Effector memory CD8-positive, alpha-beta T cell (primary cell): ENCODE data around the gene CABYR.

ENCODE experiments used
- ATAC-seq: fragments of 150-1000 bp; cut with Tn5 transposase; replicated peaks from 2 replicates; pipeline ENCODE4 v1.10.0; 2021; ENCODE audit warnings: mild to moderate bottlenecking, moderate library complexity
- DNase-seq, 3 experiments: peaks; one replicate each; pipeline ENCODE4 v3.0.0; 2021
- H3K27ac Mint-ChIP-seq, 2 donors: one replicate each; pipeline ENCODE4 v1.8.0; 2022; ENCODE audit warnings: mild to moderate bottlenecking in 2 of 2, mixed read lengths in 2 of 2, moderate library complexity in 2 of 2
- H3K27me3 Mint-ChIP-seq, 2 donors: one replicate each; pipeline ENCODE4 v1.8.0; 2022; ENCODE audit warnings: mixed read lengths in 2 of 2
- H3K36me3 Mint-ChIP-seq: one replicate; pipeline ENCODE4 v1.8.0; 2022; ENCODE audit warnings: mild to moderate bottlenecking, moderate library complexity, mixed read lengths; ENCODE audit not compliant: insufficient read depth
- H3K4me1 Mint-ChIP-seq, 2 donors: one replicate each; pipeline ENCODE4 v1.8.0; 2022; ENCODE audit warnings: low read depth in 2 of 2, mixed read lengths in 2 of 2
- H3K4me3 Mint-ChIP-seq, 2 donors: one replicate each; pipeline ENCODE4 v1.8.0; 2022; ENCODE audit warnings: mild to moderate bottlenecking in 2 of 2, mixed read lengths in 2 of 2, moderate library complexity in 2 of 2
- H3K9me3 Mint-ChIP-seq, 2 donors: one replicate each; pipeline ENCODE4 v1.8.0; 2022; ENCODE audit warnings: mixed read lengths in 2 of 2

Gene CABYR

DNA sequence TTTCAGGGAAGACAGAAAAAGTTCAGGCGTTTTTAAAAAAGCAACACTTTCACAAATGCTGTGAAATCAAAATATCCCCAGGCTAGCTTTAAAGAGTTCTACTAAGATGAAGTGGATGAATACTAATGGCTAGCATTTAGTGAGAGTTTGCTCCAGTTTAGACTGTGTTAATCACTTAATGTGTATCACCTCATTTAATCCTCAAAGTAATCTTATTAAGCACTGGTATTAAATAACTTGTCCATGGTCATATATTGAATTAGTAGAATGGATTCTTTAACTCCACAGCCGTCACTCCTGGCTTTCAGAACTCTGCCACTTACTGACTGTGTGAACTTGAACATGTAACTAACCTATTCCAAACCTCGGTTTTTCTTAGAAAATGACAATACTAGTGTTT is 66.0 kb downstream of the CABYR start:
- no peak for DNase-seq
- ATAC-seq = no peak
- Mint-ChIP-seq H3K36me3 (no peaks in the 10 kb centered on the region), H3K4me1 (no peaks in the 10 kb centered on the region), H3K4me3 (no peak overlapping the region), H3K27ac (no peak overlapping the region), H3K27me3 (peaks cover 32 to 44% of the 10 kb centered on the region in 2 donors), H3K9me3 (no peaks in the 10 kb centered on the region)

DNA sequence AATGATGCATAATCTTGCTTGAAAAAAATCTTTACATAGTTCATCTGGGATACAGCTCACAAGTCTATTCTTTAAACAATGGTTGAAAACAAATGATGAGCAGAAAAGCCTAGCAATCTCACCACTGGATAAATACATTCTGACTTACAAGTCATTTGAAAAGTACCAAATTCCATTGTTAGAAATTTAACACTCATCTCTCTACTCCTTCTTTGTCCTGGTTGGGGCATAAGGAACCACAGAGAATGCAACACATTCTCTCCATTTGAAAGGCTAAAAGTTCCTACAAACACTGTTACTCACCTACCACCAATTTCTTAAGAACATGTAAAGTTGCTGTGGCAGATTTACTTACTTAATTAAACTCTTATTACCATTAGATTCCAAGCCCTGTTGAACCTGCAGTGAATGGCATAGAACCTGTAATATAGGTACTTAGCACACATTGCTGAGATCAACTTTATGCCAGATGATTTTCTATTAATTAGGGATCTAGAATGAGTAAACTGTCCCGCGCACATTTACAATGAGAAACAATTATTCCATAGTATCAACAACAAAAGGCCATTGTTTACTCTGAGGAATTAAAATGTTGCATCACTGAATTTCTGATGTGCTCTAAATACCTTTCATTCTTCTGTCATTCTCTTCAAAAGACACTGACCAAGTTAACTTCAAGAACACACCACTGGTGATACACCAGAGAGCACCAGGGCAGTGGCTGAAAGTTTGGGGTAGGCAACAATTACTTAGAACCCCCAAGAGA is 69.6 kb downstream of the CABYR start:
- no peak overlapping the region for H3K4me3 Mint-ChIP-seq
- no peaks in the 10 kb centered on the region for H3K4me1 Mint-ChIP-seq
- H3K27me3 Mint-ChIP-seq = peaks cover 22 to 24% of the 10 kb centered on the region in 2 donors
- H3K36me3 Mint-ChIP-seq = no peaks in the 10 kb centered on the region
- ATAC-seq = no peak
- H3K9me3 Mint-ChIP-seq = no peaks in the 10 kb centered on the region
- H3K27ac Mint-ChIP-seq = no peak overlapping the region
- no peak for DNase-seq

DNA sequence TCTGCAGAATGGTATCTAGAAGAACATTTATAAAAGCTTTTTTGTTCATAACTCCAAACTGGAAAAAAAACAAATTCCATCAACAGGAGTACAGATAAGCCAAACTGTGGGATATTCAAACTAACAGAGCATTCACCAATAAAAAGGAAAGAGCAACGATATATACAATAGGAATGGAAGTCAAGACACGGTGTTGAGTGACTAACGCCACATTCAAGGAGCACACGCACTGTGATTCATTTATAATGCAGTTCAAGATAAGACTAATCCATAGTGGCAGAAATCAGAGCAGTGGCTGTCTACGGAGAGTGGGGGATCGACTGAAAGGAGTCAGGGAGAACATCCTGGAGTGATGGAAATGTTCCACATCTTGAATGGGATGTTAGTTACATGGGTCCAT is 70.7 kb downstream of the CABYR start:
- no peaks in the 10 kb centered on the region for H3K4me1 Mint-ChIP-seq
- H3K9me3 Mint-ChIP-seq = no peaks in the 10 kb centered on the region
- no peak overlapping the region for H3K27ac Mint-ChIP-seq
- H3K4me3 Mint-ChIP-seq = no peak overlapping the region
- ATAC-seq (no peak), DNase-seq (no peak)
- no peaks in the 10 kb centered on the region for H3K36me3 Mint-ChIP-seq
- peaks cover 20% of the 10 kb centered on the region in 2 donors for H3K27me3 Mint-ChIP-seq
